HL-60 (cell line): ENCODE results near the gene FAXC.

Experiments
- GABPA ChIP-seq: IDR thresholded peaks from 2 replicates; pipeline ENCODE4 v1.6.1; 2012; ENCODE audit warnings: low read depth
- POLR2AphosphoS5 ChIP-seq: IDR thresholded peaks from 2 replicates; pipeline ENCODE4 v1.6.1; 2012; ENCODE audit warnings: low read depth
- SPI1 ChIP-seq: IDR thresholded peaks from 2 replicates; pipeline ENCODE4 v1.6.1; 2012; ENCODE audit warnings: low read depth, mild to moderate bottlenecking, borderline replicate concordance
- TF ChIP-seq, protein P1 (sequence below): IDR thresholded peaks from one replicate; pipeline ENCODE4 v1.5.1; 2011; ENCODE audit warnings: low read length, control low read depth, inconsistent platforms; ENCODE audit not compliant: insufficient read depth
- TF ChIP-seq, protein P2 (sequence below): IDR thresholded peaks from 2 replicates; pipeline ENCODE4 v1.6.1; 2012; ENCODE audit warnings: low read depth; ENCODE audit not compliant: insufficient replicate concordance

GRCh38 chr6:99348288-99349170 lies 945 bp downstream of the FAXC start:
- TF ChIP-seq, protein P1, sequence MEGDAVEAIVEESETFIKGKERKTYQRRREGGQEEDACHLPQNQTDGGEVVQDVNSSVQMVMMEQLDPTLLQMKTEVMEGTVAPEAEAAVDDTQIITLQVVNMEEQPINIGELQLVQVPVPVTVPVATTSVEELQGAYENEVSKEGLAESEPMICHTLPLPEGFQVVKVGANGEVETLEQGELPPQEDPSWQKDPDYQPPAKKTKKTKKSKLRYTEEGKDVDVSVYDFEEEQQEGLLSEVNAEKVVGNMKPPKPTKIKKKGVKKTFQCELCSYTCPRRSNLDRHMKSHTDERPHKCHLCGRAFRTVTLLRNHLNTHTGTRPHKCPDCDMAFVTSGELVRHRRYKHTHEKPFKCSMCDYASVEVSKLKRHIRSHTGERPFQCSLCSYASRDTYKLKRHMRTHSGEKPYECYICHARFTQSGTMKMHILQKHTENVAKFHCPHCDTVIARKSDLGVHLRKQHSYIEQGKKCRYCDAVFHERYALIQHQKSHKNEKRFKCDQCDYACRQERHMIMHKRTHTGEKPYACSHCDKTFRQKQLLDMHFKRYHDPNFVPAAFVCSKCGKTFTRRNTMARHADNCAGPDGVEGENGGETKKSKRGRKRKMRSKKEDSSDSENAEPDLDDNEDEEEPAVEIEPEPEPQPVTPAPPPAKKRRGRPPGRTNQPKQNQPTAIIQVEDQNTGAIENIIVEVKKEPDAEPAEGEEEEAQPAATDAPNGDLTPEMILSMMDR, result no peak
- TF ChIP-seq, protein P2, sequence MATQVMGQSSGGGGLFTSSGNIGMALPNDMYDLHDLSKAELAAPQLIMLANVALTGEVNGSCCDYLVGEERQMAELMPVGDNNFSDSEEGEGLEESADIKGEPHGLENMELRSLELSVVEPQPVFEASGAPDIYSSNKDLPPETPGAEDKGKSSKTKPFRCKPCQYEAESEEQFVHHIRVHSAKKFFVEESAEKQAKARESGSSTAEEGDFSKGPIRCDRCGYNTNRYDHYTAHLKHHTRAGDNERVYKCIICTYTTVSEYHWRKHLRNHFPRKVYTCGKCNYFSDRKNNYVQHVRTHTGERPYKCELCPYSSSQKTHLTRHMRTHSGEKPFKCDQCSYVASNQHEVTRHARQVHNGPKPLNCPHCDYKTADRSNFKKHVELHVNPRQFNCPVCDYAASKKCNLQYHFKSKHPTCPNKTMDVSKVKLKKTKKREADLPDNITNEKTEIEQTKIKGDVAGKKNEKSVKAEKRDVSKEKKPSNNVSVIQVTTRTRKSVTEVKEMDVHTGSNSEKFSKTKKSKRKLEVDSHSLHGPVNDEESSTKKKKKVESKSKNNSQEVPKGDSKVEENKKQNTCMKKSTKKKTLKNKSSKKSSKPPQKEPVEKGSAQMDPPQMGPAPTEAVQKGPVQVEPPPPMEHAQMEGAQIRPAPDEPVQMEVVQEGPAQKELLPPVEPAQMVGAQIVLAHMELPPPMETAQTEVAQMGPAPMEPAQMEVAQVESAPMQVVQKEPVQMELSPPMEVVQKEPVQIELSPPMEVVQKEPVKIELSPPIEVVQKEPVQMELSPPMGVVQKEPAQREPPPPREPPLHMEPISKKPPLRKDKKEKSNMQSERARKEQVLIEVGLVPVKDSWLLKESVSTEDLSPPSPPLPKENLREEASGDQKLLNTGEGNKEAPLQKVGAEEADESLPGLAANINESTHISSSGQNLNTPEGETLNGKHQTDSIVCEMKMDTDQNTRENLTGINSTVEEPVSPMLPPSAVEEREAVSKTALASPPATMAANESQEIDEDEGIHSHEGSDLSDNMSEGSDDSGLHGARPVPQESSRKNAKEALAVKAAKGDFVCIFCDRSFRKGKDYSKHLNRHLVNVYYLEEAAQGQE, result no peak
- no peak for TF ChIP-seq POLR2AphosphoS5
- no peak for TF ChIP-seq GABPA
- no peak for TF ChIP-seq SPI1
